GM12878 (cell line): ENCODE results near the gene CRP. TPM values are rescaled to one million over a fixed set of nuclear protein-coding genes. Genes with fewer than 3 reads are reported as not detected.

Experiments
- ATAC-seq: fragments of 200-7000 bp; cut with Tn5 transposase; 3 replicates; pipeline ENCODE4 v1.9.1; 2020; ENCODE audit warnings: mild to moderate bottlenecking, moderate library complexity
- BruUV-seq: library from RNA; stranded (reverse); fragments of 400-500 nt; replicated peaks from 2 replicates; lab custom pipeline; 2021; lab: Mats Ljungman, UMichigan
- CTCF ChIA-PET: fragments of 300-600 bp; sonication (Branson Sonifier 250); formaldehyde crosslinking; extraction: SDS; loops from one replicate; lab custom pipeline; 2021; ENCODE audit warnings: inconsistent platforms; lab: Yijun Ruan, JAX
- POLR2A ChIA-PET: fragments of 350-600 bp; formaldehyde crosslinking; extraction: SDS; loops from one replicate; lab custom pipeline; 2021; ENCODE audit warnings: inconsistent platforms; lab: Charles Lee
- RAD21 ChIA-PET: fragments of 300-600 bp; sonication (Branson Sonifier 250); formaldehyde crosslinking; loops from one replicate; lab custom pipeline; 2023; ENCODE audit warnings: antibody characterized with exemption; ENCODE audit not compliant: unreplicated experiment; lab: Charles Lee
- SMC1A ChIA-PET: fragments of 300-600 bp; sonication (Branson Sonifier 250); formaldehyde crosslinking; loops from one replicate; lab custom pipeline; 2023; ENCODE audit not compliant: unreplicated experiment, uncharacterized antibody; lab: Charles Lee
- DNase-seq: peaks from one replicate; pipeline ENCODE4 v3.0.0-alpha.2; 2011; ENCODE audit warnings: low read depth, low spot score
- FAIRE-seq: peaks from 3 replicates; lab custom pipeline; 2011; peaks lifted over from hg19 to GRCh38; lab: Jason Lieb, UNC
- H2AFZ ChIP-seq: 2 replicates; pipeline ENCODE4 v1.6.0; 2011; ENCODE audit warnings: low read depth, low read length, control low read depth; ENCODE audit not compliant: control insufficient read depth
- H3K27ac ChIP-seq: 2 replicates; pipeline ENCODE4 v1.5.1; 2011; ENCODE audit warnings: control low read depth; ENCODE audit not compliant: control insufficient read depth, insufficient read depth
- H3K27me3 ChIP-seq, 2 experiments: replicated peaks in 1 of 2; 2 replicates each; pipeline versions ENCODE4 v1.6.0 to v1.6.1; 2011; ENCODE audit warnings: low read length in 1 of 2; ENCODE audit not compliant: control insufficient read depth in 2 of 2, insufficient read depth in 2 of 2
- H3K36me3 ChIP-seq, 2 experiments: 2 replicates each; pipeline ENCODE4 v1.5.1; 2011; ENCODE audit warnings: low read length in 1 of 2; ENCODE audit not compliant: control insufficient read depth in 2 of 2, insufficient read depth in 2 of 2
- H3K4me1 ChIP-seq: 2 replicates; pipeline ENCODE4 v1.6.1; 2011; ENCODE audit warnings: mild to moderate bottlenecking, low read length, moderate library complexity, mixed read lengths; ENCODE audit not compliant: control insufficient read depth, insufficient read depth
- H3K4me2 ChIP-seq: 2 replicates; pipeline ENCODE4 v1.6.0; 2011; ENCODE audit warnings: control low read depth; ENCODE audit not compliant: control insufficient read depth, insufficient read depth
- H3K4me3 ChIP-seq: fragments of 200-600 bp; sonication (generic); 2 replicates; pipeline ENCODE4 v1.5.1; 2016
- H3K79me2 ChIP-seq: 2 replicates; pipeline ENCODE4 v1.6.0; 2011; ENCODE audit warnings: low read length; ENCODE audit not compliant: control insufficient read depth, insufficient read depth
- H3K9ac ChIP-seq: 2 replicates; pipeline ENCODE4 v1.8.0; 2011; ENCODE audit warnings: low read length, control low read depth, mixed read lengths; ENCODE audit not compliant: control insufficient read depth, insufficient read depth
- H3K9me3 ChIP-seq: replicated peaks from 3 replicates; pipeline ENCODE4 v1.5.1; 2011; ENCODE audit warnings: mild to moderate bottlenecking, low read length; ENCODE audit not compliant: control insufficient read depth, insufficient read depth
- H4K20me1 ChIP-seq: 2 replicates; pipeline ENCODE4 v1.6.0; 2011; ENCODE audit not compliant: control insufficient read depth, insufficient read depth
- CBX5 ChIP-seq: sonication (generic); IDR thresholded peaks from 2 replicates; pipeline ENCODE4 v1.6.1; 2016; ENCODE audit warnings: low read depth, moderate library complexity, mild to moderate bottlenecking, inconsistent platforms
- CEBPB ChIP-seq, 2 experiments: fragments of 150-350 bp in 1 of 2; IDR thresholded peaks; 2 replicates each; pipeline ENCODE4 v1.6.1; 2012 to 2014; ENCODE audit warnings: low read depth in 2 of 2, low read length in 2 of 2, borderline replicate concordance in 1 of 2, inconsistent platforms in 1 of 2
- CREM ChIP-seq: IDR thresholded peaks from 2 replicates; pipeline ENCODE4 v1.6.1; 2014; ENCODE audit warnings: antibody characterized with exemption, low read depth
- IRF5 ChIP-seq: fragments of 450-650 bp; IDR thresholded peaks from 2 replicates; pipeline ENCODE4 v1.6.1; 2017; ENCODE audit warnings: borderline replicate concordance
- RBBP5 ChIP-seq: fragments of 200-600 bp; sonication (generic); conservative IDR thresholded peaks from 2 replicates; pipeline ENCODE4 v1.6.1; 2016
- SP1 ChIP-seq: IDR thresholded peaks from one replicate; pipeline ENCODE4 v1.6.1; 2011; ENCODE audit warnings: low read depth, low read length
- YBX1 ChIP-seq: fragments of 450-650 bp; IDR thresholded peaks from 2 replicates; pipeline ENCODE4 v1.6.1; 2016; ENCODE audit warnings: antibody characterized with exemption
- ZBTB40 ChIP-seq: fragments of 450-650 bp; IDR thresholded peaks from 2 replicates; pipeline ENCODE4 v1.6.1; 2016; ENCODE audit warnings: mild to moderate bottlenecking, moderate library complexity, borderline replicate concordance
- WGBS: methylation state at CpG from one replicate; pipeline ENCODE4 v1.1.6; 2016; ENCODE audit warnings: low lambda C conversion rate; ENCODE audit not compliant: insufficient replicate concordance, insufficient coverage; ENCODE audit errors: missing lambda C conversion rate; 5-methylcytosine and 5-hydroxymethylcytosine counted together
- in situ Hi-C: fragments of 300-500 bp; cut with MboI; formaldehyde crosslinking; loops from 9 replicates; pipeline ENCODE4 v1.14.3; 2018; ENCODE audit warnings: mixed read lengths
- intact Hi-C: fragments of 100-400 bp; cut with micrococcal nuclease; formaldehyde crosslinking; loops from one replicate; pipeline ENCODE4 v1.14.2; 2022; ENCODE audit not compliant: unreplicated experiment
- polyA plus RNA-seq, 11 experiments: library from polyadenylated mRNA; depleted of rRNA in 4 of 11; unstranded in 6 of 11; stranded (reverse) in 5 of 11; fragments of >200 nt; fragmentation: Nextera tagmentation in 4 of 11; fragmentation: Illumina TruSeq in 1 of 11; extraction: Ambion mirVana in 4 of 11; extraction: Trizol in 1 of 11; gene quantifications; 1 replicate in 1 of 11; 2 replicates in 10 of 11; pipeline versions ENCODE4 v1.2.1 to v1.2.3, GENCODE V29; 2011 to 2016; ENCODE audit warnings: inconsistent platforms in 2 of 11, missing spikeins in 2 of 11, low read depth in 1 of 11
- total RNA-seq, 4 experiments: library from RNA; depleted of rRNA in 3 of 4; stranded (reverse); fragments of >200 nt in 3 of 4; fragmentation: Illumina TruSeq in 1 of 4; extraction: Trizol in 1 of 4; gene quantifications; 2 replicates each; pipeline versions ENCODE4 v1.2.1 to v1.2.3, GENCODE V29; 2013 to 2021

CRP gene
- total and polyA plus RNA-seq, 10 of the 15 experiments (the other 5 are each of a cell fraction or from before 2014, with no cell fraction given): 0.54 TPM; not detected in 9

DNA sequence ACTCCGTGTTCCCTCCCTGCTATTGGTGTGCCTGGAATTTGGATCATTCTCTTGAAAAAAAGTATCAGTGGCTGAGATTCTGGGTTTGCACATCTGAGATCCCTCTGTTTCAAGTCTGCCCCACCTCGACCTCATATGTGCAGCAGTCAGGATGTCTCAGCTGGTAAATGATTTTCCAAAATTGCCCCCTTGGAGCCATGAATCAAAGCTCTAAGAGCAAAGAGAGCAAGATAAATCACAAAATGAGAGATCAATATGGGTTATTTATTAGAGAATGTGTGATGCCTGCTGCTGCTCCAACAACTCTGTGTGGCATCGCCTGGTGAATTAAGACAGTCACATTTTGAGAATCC, 8.5 kb downstream of the CRP start:
- Histone ChIP-seq H3K27ac (no peak overlapping the region), H3K4me2 (no peak overlapping the region), H3K4me1 (no peaks in the 10 kb centered on the region), H3K4me3 (no peak overlapping the region), H3K27me3 (no peaks in the 10 kb centered on the region; a peak in 1 of 4 replicates), H3K79me2 (no peaks in the 10 kb centered on the region), H4K20me1 (no peaks in the 10 kb centered on the region), H3K9ac (no peak overlapping the region), H2AFZ (no peak overlapping the region), H3K9me3 (no peaks in the 10 kb centered on the region), H3K36me3 (no peaks in the 10 kb centered on the region)
- no peak for ATAC-seq
- in situ Hi-C loops (no loop called here), intact Hi-C loops (no loop called here)
- ChIA-PET RAD21 (no interaction called here), SMC1A (no interaction called here), POLR2A (no interaction called here), CTCF (no interaction called here)
- no TSS peak for BruUV-seq
- TF ChIP-seq CEBPB (IDR thresholded peaks at IDR 0.05; ENCODE audit: borderline replicate concordance in 1 of 2, low read depth in 2 of 2, low read length in 2 of 2) (no peak), SP1 (no peak), IRF5 (no peak), RBBP5 (no peak), ZBTB40 (no peak), YBX1 (no peak), CBX5 (no peak), CREM (no peak)
- no peak for FAIRE-seq
- 6% methylated on average over 3 of the region's 3 CpGs for WGBS
- no peak for DNase-seq
